H1 (cell line): ENCODE measurements around the gene MAD2L1BP. TPM values are rescaled to one million over a fixed set of nuclear protein-coding genes. Genes with fewer than 3 reads are reported as not detected.

ENCODE experiments used
- EGR1 ChIP-seq: IDR thresholded peaks from 2 replicates; pipeline ENCODE4 v1.6.1; 2011; ENCODE audit warnings: low read depth, low read length, borderline replicate concordance
- PHF8 ChIP-seq: fragments of 200-600 bp; sonication (generic); conservative IDR thresholded peaks from 2 replicates; pipeline ENCODE4 v1.7.1; 2012; ENCODE audit warnings: low read depth, mild to moderate bottlenecking, inconsistent platforms, low read length, moderate library complexity
- polyA plus RNA-seq, 7 experiments: library from polyadenylated mRNA; depleted of rRNA in 3 of 7; stranded (reverse) in 5 of 7; unstranded in 2 of 7; fragments of >200 nt in 5 of 7; fragments of 200-250 nt in 2 of 7; gene quantifications; 1 replicate in 5 of 7; 2 replicates in 1 of 7; 4 replicates in 1 of 7; pipeline versions ENCODE4 v1.2.1 to v1.2.3, GENCODE V29; 2011 to 2013; ENCODE audit warnings: missing spikeins in 2 of 7, mixed read lengths in 2 of 7
- total RNA-seq: library from RNA; stranded (reverse); fragmentation: NEBNext Ultra II Directional; extraction: Animal tissue kit (Norgen Biotek cat#: 25700); gene quantifications from 2 replicates; pipeline ENCODE4 v1.2.1, GENCODE V29; 2021

MAD2L1BP gene
- total and polyA plus RNA-seq, 2 of the 8 experiments (the other 6 are each of a cell fraction or from before 2014, with no cell fraction given), result 35.5 to 70.0 TPM

- TF ChIP-seq EGR1, result no peak
- no peak for TF ChIP-seq PHF8
These were observed 31.5 kb upstream of the MAD2L1BP start (continued) for GRCh38 chr6:43604174-43604573.
